HG02798 (cell line): ENCODE results near the gene RBBP8.
"Not testable (repeated sequence)": the region's sequence is repeated elsewhere in the genome, so short reads cannot be mapped to it uniquely, and the experiment has no call there.

Experiments
- ATAC-seq: cut with Tn5 transposase; IDR thresholded peaks from one replicate; pipeline ENCODE4 v1.9.1; 2021; ENCODE audit warnings: mild to moderate bottlenecking; ENCODE audit not compliant: unreplicated experiment, poor library complexity

RBBP8 gene

GRCh38 chr18:22933206-22933965 lies at the start of gene RBBP8:
RBBP8 (plus strand) TSS chr18:22933328; CDS start chr18:22936852, 3,524 bp downstream.
- ATAC-seq: peak; percentile 85

DNA sequence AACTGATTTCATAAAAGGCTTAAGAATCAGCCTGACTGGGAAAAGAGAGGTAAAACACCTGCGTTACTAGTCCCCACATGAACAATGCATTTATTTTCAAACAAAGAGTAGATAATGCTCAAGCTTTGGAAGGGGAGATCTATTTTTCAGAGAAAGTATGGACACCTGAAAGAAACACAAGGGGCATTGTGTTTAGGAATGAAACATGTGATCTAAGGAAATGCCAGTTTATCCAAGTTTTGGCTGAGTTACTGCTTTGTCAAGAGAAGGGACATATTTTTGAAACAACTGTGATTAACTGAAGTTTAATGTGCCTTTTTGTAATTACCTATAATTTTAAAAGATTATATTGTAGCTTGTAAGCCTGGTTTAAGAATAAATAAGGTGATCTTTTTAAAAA lies 49.3 kb upstream of the RBBP8 start:
- no peak for ATAC-seq

GRCh38 chr18:22885694-22886093 lies 47.4 kb upstream of the RBBP8 start:
- ATAC-seq: not testable (repeated sequence)

DNA sequence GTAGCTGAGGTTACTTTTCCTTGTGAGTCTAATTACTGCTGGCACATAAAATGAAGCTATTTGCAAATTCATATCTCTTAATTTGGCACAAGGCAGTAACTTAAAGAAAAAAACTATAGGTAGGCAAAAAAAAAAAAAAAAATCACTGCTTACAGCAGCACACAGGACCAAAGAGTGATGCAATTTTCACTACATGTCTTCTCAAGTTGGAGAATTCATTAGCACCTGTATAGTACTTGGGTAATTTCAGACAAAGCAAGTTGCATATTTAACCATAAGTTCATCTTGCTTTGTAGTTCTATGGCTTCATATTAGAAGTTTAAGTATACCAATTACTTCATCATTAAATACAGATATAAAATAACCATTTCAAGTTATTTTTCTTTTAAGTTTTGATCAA lies 33.7 kb upstream of the RBBP8 start:
- ATAC-seq: no peak

DNA sequence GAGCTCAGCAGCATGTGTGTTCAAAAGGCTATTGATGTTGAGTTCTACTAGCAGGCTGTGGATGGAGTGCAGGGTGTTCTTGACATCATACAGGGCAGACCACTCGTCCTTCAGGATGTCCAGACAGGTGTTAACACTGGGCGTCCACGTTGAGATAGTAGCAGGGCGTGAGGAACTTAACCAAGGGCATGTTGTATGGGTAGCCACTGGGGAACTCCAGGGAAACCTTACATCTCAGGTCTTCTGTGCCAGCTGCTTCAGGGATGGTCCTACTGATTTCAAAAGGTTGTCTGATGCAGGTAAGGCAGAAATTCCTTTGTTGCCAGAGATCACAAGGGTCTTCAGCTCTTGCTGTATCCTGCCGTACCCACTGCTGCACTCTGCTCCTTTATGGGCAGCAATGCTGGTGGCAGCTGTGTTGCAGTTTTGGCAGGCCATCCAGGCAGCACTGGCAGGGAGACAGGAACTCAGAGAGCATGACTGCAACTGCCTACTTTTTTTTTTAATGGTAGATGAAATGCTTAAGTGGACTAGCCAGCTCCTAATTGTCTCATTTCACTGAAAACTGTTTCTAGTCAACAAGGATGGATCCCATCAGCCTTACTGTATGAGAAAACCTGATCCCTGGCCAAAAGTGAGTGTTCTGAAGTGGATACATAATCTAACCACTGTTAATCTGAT lies 32.4 kb upstream of the RBBP8 start:
- ATAC-seq: no peak

- ATAC-seq: no peak
Observed at GRCh38 chr18:22902093-22902492, 31.0 kb upstream of the RBBP8 start.

DNA sequence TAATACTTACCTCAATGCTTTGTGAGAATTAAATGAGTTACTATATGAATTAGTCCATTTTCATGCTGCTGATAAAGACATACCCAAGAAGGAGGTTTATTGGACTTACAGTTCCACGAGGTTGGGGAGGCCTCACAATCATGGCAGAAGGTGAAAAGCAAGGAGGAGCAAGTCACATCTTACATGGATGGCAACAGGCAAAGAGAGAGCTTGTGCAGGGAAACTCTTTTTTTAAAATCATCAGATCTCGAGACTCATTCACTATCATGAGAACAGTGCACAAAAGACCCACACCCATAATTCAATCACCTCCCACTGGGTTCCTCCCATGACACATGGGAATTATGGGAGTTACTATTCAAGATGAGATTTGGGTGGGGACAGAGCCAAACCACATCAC lies 29.9 kb upstream of the RBBP8 start:
- ATAC-seq: not testable (repeated sequence)

DNA sequence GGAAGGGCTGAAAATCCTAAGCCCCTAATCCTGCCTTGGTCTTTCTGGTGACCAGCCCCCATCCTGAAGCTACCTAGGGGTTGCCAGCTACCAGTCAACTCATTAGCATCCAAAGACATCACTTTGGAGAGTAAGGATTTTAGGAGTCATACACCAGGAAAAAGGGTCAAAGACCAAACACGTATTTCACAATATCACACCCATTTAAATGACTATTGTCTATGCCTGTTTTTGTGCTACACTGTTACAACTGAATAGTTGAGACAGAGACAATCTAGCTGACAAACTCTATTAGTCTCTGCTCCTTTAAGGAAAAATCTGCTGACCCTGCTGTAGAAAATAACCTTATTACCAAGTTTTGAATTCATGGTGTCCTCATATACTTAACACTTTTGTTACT lies 21.0 kb upstream of the RBBP8 start:
- no peak for ATAC-seq

- ATAC-seq: no peak
Observed at GRCh38 chr18:22912835-22913234, 20.3 kb upstream of the RBBP8 start.

- no peak for ATAC-seq
Observed at GRCh38 chr18:22913861-22914260, 19.3 kb upstream of the RBBP8 start.

DNA sequence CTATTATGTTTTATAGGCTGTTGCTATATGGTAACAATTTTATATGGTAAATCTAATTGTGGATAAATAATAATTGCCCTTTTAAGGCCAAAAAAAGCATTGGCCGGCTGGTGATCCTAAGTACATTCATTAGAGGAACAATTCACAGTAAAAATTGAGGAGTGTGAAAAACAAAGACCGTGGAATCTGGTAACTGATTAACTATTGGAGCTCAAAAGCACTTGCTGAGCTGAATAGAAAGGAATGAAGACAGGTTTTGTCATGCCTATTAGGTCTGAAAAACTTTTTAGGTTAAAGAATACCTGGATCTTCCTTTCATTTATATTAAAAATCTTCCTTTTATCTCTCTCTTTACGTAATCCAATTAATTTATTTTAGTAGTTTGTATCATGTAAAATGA lies 18.5 kb upstream of the RBBP8 start:
- no peak for ATAC-seq

GRCh38 chr18:22915337-22915736 lies 17.8 kb upstream of the RBBP8 start:
- no peak for ATAC-seq

DNA sequence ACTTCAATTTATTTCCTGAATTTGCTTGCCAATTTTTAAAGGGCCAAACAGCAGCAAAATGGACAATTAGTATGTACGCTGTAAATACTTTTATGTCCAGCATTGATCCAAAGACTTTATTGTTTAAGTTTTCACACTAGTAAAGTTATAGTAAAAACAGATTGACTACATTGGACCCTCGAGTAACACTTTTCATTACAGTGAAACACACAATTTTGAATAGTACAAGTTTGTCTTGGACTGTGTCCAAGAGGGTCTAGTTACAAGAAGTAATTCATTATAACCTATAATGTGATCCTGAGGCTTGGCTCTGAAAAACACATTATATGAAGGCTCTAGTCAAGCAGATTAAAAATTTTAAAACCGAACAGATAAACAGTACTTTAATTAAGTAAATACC lies 11.4 kb upstream of the RBBP8 start:
- no peak for ATAC-seq

- ATAC-seq: no peak
Observed at GRCh38 chr18:22924589-22924988, 8.5 kb upstream of the RBBP8 start.

DNA sequence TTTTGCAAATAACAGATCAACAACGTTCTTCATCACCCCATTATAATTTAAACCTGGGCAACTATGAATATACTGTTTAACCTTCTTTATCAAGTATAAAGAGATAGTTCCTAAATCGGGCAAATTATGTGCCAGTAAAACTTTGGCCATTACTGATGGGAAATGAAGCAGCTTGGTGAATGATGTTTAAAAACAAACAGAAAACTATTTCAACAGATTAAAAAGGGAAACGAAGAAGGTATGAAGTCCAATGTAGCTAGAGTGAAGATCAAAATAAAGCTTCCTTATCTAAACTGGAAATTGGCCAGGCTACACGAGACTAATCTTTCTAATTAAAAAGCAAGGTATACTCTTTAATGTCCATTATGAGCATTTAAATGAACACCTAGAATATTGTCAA lies 6.7 kb upstream of the RBBP8 start:
- ATAC-seq: no peak

GRCh38 chr18:22928339-22928738 lies 4.8 kb upstream of the RBBP8 start:
- ATAC-seq: no peak

DNA sequence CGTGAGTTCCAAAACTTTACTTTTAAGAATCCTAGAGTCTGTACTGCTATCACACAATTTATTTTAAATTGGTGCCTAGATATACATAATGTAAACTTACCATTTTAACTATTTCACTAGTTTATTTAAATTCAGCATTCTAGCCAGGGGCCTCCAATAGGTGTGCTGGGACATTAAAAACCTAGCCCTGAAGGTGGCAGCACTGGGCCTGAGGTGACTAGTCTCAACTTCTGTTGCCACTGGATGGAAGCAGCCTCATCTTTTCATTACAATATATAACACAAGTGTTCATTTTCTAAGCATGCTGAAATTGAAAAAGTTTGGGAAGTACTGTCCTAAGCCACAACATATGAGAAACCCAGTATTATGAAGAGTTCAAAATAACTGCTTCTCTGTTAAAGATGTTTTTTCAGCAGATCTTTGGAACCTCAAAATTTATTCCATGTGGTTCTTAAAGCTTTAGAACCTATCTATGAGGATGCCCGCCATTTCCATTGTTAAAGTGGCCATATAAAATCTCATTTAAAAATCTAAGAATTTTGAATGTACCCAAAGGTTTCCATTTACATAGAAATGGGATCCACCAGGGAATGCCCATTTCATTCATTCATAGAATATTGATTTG lies 2.9 kb upstream of the RBBP8 start:
- peak; percentile 40 for ATAC-seq

GRCh38 chr18:22932885-22933205 lies 283 bp upstream of the RBBP8 start:
- peak; percentile 27 for ATAC-seq

DNA sequence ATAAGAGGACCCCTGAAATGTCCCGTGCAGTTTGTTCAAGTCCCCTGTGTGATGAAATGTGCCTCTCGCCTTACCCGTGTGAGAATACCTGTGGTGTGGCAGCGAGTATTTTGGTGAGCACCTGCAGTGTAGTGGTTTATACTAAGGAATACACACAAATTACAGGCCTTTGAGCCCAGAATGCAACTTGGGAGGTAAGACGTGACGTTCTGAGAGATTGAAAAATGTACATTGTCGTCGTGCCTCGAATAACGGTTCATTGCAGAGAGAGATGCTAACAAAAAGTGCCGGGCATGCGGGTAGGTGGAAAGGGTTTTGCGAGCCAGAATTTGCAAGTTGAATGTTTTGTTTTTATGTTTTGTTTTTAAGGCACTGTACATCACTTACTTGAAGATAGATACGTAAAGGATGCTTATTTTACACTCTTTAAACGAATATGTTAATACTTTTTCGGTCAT lies 867 bp downstream of the RBBP8 start:
- ATAC-seq: peak; percentile 30

DNA sequence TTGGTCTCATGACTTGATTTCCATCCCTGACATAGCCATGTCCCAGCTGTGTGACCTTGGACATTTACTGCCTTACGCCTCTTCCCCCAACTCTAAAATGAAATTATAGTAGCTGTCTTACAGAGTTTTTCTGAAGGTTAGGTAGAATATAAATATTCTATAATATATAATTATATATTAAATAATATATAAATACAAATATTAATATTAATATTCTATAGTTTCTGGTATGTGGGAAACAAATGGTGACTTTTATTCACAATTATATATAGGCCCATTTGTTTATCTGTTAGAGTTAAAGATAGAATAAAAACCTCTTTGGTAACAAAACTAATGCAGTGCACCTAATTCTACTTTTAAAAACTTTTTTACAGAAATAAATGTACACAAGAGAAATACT lies 1.7 kb downstream of the RBBP8 start:
- no peak for ATAC-seq

DNA sequence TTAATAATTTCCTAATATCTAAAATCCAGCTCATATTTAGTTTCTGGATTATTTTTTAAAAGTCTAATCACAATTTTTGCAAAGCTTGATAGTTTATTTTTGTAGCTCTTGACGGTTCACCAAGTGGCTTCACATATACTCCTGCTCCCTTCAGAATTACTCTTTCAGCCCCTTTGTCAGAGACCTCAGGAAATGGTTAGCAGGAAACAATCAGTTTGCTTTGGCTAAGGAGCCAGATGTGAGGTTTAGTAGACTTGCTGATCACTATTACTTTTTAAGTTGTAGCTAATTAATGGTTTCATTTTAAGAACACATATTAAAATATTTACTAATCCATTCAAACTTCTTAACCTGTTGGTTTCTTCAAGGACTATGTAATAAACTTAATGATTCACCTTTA lies 2.3 kb downstream of the RBBP8 start:
- ATAC-seq: no peak

DNA sequence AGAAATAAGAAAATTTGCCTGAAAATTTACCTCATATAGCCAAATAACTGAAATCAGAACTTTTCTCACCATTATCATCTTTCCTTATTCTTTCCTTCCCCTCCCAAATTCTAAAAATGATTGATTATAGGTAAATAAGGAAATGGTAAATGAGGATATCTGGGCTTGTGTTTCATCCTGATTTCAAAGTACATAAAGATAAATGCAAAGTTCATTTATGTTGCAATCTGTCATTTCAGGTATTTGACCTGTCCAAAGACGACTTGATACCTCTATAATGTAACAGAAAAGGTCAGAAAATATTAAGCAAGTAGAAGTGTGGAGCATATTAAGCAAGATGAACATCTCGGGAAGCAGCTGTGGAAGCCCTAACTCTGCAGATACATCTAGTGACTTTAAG lies 3.4 kb downstream of the RBBP8 start:
- no peak for ATAC-seq
